Endometrial microvascular endothelial cells (primary cell): ENCODE results near the gene LGR6. TPM values are rescaled to one million over a fixed set of nuclear protein-coding genes. Genes with fewer than 3 reads are reported as not detected.
"Not testable (repeated sequence)": the region's sequence is repeated elsewhere in the genome, so short reads cannot be mapped to it uniquely, and the experiment has no call there.

Experiments
- in situ Hi-C: cut with HindIII; loops from 2 replicates; pipeline ENCODE4 v1.10.0; 2017; ENCODE audit warnings: low sequenced_read_pairs, low pct_unique_long_range_greater_than_20kb; ENCODE audit errors: inconsistent ontology term
- total RNA-seq: library from RNA; depleted of rRNA; stranded (reverse); fragments of >200 nt; gene quantifications from one replicate; pipeline ENCODE4 v1.2.3, GENCODE V29; 2015; ENCODE audit errors: inconsistent ontology term

The LGR6 gene
- total RNA-seq, 1 donor from 2014 or later = not detected

DNA sequence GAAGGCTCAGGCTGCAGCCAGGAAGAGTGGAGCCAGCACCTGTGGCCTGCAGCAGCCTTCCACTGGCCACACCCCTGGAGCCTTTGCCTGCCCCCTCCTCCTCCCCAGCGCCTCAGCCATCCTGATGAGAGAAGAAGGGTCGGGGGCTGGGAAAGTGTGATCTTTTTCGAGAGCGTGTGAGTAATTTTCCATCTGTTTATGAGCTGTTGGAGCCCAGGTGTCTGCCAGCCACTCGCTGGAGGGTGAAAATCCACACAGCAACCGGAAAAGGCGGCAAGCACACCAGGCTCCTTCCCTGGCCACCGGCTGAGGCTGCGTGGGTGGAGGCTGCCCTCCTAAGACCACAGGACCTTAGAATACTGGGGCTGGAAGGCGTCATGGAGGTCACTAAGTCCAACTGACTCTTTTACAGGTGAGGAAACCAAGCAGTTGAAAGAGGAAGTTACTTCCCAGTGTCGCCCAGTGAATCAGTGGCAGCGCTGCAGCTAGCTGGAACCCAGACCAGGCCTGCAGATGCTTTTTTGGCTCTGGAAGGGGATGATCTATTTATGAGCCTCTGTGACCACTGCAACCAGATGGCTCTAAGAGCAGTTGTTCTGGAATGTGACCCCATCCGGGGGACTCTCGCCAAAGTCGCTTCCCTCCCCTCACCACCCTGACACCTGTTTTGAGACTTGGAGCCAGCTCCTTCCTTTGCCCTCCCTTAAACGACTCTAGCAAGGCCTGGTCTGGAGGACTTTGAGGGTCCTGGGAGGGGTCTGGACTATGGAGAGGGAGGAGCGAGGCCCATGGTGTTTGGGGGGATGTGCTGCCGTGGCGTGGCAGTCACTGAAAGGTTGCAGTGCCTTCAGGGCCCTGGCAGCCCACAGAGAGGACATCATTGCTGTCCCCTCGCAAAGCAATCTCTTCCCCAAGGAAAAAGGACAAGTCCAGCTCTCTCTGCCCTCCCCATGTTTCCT is 54.5 kb downstream of the LGR6 start:
- in situ Hi-C loops = no loop called here

DNA sequence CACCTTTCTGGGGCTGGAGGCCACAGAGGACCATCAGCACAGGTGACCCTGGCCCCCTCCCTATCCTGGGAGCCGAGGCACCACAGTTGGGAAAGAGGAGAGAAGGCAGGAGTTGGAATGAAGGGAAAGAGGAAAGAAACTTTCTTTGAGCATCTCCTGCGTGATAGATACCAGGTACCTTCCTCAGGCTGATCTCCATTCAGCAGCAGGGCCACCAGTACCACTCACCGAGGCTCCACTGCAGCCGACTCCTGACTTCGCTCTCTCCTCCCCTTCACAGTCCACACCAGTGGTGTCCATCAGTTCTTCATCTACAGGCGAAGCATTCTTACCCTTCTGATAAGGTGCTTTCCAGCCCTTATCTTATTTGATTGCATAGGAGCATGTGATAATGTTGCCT is 55.3 kb downstream of the LGR6 start:
- in situ Hi-C loops = no loop called here

- in situ Hi-C loops = no loop called here
Observed at GRCh38 chr1:202249436-202249835, 55.8 kb downstream of the LGR6 start.

DNA sequence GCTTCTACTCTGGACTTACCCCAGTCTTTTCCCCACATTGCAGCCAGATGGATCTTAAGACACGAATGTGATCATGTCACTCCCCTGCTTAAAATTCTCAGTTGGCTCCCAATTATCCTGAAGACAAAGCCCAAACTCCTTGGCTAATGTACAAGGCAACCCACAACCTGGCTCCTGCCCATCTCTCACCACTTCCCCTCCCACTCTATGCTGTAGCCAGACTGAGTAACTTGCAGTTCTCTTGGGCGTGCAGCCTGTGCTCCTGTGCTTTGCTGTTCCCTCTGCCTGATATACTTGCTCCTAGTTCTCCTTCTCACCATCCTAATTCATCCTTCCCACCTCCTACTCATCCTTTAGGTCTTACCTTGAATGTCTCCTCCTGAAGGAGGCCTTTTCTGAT is 56.2 kb downstream of the LGR6 start:
- in situ Hi-C loops = no loop called here

DNA sequence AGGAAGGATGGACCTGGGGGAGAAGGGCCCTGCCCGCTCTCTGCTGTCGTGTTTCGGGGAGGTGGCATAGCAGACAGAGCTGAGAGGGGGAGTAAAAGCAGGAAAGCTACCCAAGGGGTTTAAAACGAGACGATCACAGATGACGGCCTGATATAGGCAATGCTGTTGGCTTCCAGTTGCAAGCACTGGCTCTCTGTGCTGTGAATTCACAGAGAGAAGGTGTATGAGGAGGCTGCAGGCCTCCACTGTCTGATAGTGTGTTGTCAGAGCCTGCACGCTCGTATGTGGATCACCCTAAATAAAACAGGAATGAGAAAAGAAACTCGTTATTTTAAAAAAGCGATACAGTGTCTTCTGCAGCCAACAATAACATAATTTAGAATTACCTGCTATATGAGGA is 57.4 kb downstream of the LGR6 start:
- in situ Hi-C loops = no loop called here

DNA sequence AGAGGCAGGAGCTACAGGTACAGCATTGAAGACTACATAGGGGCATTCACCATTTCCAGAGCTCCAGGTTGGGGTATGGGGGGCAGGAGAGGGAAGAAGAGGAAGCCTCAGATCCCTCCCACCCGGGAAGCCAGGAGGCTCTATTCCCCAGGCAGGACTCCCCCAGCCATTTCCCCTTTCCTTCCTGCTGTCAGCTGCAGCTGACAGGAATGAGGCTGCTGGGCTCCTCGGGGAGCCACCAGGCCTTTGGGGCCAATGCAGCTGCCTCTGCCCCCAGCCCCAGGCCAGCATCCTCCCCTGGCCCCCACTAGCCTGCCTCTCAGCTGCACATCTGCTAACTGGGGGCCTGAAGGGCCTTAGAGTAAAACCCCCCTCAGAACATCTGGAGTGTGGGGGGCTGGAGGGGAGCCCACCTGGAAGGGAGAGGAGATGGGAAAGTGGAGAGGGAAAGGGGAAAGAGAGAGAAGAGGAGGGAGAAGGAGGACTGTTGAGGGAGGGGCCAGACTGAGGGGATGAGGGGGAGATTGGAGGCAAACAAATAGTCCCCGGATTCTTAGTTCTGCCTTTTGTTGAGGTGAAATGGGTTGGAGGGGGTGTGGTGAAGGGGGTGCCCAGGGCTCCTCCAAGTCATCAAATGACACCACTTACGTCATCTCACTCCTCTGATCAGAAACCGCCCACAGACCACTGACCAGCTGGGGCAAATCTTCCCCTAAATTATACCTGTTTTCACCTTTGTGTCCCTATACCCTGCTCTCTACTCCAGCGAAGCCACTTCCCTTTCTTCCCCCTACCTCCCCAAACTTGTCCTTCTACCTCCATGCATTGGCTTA is 58.0 kb downstream of the LGR6 start:
- in situ Hi-C loops = no loop called here

GRCh38 chr1:202252271-202252670 is 58.7 kb downstream of the LGR6 start:
- in situ Hi-C loops = no loop called here

DNA sequence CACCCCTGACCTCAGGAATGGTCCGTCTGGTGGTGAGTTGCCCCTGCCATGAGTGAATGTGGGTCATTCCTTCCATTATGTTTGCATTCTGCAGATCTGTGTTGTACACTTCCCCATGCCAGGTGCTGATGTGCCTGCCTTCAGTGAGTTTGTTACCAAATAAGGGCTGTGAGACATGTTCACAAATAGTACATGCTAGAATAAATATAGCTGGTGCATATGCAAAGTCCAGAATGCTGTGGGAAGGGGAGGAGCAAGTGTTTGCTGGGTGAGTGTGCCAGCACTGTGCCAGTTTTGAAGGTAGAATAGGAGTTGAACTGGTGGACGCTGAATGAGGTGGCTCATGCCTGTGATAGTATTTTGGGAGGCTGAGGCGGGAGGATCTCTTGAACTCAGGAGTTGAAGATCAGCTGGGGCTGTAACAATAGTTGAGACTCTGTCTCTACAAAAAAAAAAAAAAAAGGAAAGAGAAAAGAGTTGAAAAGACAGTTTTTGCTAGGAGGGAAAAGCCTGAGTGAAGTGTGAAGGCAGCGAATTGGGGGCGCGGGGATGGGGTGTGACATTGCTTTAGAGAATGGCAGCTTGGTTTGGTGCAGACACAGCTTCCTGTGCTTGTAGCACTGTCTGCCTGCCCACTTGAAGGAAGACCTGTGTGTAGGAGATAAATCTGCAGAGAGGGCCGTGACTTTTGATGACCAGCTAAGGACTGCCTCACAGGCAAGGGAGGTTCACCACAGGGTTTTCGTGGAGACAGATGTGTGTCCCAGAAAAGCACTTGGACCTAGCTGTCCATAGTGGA is 61.1 kb downstream of the LGR6 start:
- in situ Hi-C loops = no loop called here

DNA sequence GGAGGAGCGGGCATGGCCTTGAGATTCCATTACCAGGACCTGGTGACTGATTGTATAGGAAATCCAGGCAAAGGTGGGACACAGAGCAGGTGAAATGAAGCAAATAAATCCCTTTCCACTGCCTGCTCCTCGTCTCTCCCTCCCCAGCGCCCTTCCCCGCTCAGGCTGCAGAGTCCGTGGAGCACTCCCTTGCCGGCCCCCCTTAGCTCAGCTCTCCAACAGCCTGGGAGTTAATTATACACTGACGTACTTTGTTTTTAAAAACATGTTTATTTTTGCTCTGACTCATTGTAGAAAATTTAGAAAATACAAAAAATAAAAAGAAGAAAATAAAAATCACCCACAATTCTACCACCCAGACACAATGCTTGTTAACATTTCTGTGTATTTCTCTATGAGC is 61.7 kb downstream of the LGR6 start:
- in situ Hi-C loops = no loop called here

GRCh38 chr1:202259705-202260104 is 66.1 kb downstream of the LGR6 start:
- in situ Hi-C loops = no loop called here

- in situ Hi-C loops = not testable (repeated sequence)
Observed at GRCh38 chr1:202261209-202261958, 67.8 kb downstream of the LGR6 start.

- in situ Hi-C loops = no loop called here
Observed at GRCh38 chr1:202263628-202264027, 70.0 kb downstream of the LGR6 start.

GRCh38 chr1:202264300-202264699 is 70.7 kb downstream of the LGR6 start:
- in situ Hi-C loops = no loop called here

DNA sequence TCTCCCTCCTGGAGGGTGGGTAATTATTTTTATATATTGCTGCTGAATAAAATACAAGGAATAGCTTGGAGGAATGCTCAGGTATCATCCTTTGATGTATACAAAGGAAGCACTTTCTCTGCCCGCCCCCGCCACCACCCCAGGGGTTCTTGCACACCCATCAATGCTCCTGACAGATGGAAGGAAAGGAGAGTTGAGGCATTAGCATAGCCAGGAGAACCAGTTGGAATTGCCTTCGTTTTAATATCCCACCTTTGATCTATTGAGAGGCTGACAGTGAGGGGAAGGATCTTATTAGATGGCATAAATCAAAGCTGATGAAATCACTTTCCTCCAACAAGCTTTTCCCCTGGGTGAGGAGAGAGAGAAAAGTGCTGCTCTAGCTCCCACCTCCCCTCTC is 71.1 kb downstream of the LGR6 start:
- in situ Hi-C loops = no loop called here

- in situ Hi-C loops = no loop called here
Observed at GRCh38 chr1:202266061-202266765, 72.6 kb downstream of the LGR6 start.

DNA sequence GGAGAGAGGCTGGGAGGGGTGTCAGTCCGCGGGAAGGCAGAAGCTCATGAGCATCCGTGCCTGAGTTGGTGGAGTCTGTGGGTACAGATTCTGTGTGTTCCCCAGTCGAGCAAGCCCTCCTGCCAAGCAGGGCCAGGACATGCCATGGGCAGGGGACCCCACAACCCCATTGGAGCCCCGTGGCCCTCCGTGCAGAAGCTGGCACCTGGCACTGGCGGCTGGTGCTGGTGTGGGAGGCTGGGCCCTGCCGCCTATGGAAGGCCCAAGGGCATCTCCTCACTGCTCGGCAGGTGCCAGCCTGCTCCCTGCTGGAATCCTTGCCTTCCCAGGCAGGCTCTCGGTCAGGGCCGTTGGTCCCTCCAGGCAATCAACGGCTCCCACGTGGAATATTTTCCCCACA is 74.4 kb downstream of the LGR6 start:
- in situ Hi-C loops = no loop called here

DNA sequence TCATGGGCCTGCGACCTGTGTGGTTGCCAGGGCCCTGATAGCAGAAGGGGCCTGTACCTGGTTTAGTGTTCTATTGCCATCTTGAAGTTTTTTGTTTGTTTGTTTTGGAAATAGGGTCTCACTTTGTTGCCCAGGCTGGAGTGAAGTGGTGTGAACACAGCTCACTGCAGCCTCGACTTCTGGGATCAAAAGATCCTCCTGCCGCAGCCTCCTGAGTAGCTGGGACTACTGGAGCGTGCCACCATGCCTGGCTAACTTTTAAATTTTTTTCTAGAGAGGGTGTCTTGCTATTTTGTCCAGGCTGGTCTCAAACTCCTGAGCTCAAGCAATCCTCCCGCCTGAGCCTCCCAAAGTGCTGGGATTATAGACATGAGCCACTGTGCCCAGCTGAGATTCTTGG is 75.2 kb downstream of the LGR6 start:
- in situ Hi-C loops = no loop called here

- in situ Hi-C loops = no loop called here
Observed at GRCh38 chr1:202270871-202271326, 77.3 kb downstream of the LGR6 start.
